ENCODE data around the gene SERINC3. TPM values are rescaled to one million over a fixed set of nuclear protein-coding genes. Genes with fewer than 3 reads are reported as not detected.

The SERINC3 gene
- total and polyA plus RNA-seq, 10 of the 15 experiments (the other 5 are each of a cell fraction or from before 2014, with no cell fraction given) = 24.5 to 96.8 (median 38.8) TPM

GRCh38 chr20:44552568-44552949, 30.7 kb upstream of the SERINC3 start:
- no peak for ATAC-seq
- Histone ChIP-seq H4K20me1 (ENCODE audit: control insufficient read depth, insufficient read depth) (no peaks in the 10 kb centered on the region), H2AFZ (ENCODE audit: control insufficient read depth, low read depth, low read length) (no peak overlapping the region; the same call in 1 of the 2 replicates), H3K4me1 (ENCODE audit: control insufficient read depth, insufficient read depth, low read length) (no peaks in the 10 kb centered on the region), H3K4me2 (ENCODE audit: control insufficient read depth, insufficient read depth) (no peak overlapping the region), H3K27me3 (replicated peaks in 1 of 2; ENCODE audit: control insufficient read depth in 2 of 2, insufficient read depth in 2 of 2, low read length in 1 of 2) (no peaks in the 10 kb centered on the region), H3K9ac (ENCODE audit: control insufficient read depth, insufficient read depth, low read length) (no peak overlapping the region), H3K9me3 (replicated peaks; ENCODE audit: control insufficient read depth, insufficient read depth, low read length) (no peaks in the 10 kb centered on the region), H3K4me3 (no peak overlapping the region), H3K36me3 (ENCODE audit: control insufficient read depth in 2 of 2, insufficient read depth in 2 of 2, low read length in 1 of 2) (no peaks in the 10 kb centered on the region), H3K79me2 (ENCODE audit: control insufficient read depth, insufficient read depth, low read length) (no peaks in the 10 kb centered on the region), H3K27ac (ENCODE audit: control insufficient read depth, insufficient read depth) (no peak overlapping the region)
- ChIA-PET RAD21 (ENCODE audit: unreplicated experiment) (no interaction called here), SMC1A (ENCODE audit: uncharacterized antibody, unreplicated experiment) (interaction anchor here (1.7 to 2.1 kb wide), 3 partner anchors 11 to 131 kb away, joined by 3 to 7 read pairs (median 5); no protein-coding TSS in a partner anchor), POLR2A (interaction anchor here (1.2 kb wide), 1 partner anchor 10 kb away, joined by 3 read pairs; no protein-coding TSS in a partner anchor), CTCF (interaction anchor here (1.3 kb wide), 1 partner anchor 58 kb away, joined by 3 read pairs; no protein-coding TSS in a partner anchor)
- DNase-seq (ENCODE audit: low read depth, low spot score) = no peak
- TF ChIP-seq ASH2L (IDR thresholded peaks at IDR 0.05; ENCODE audit: borderline replicate concordance, low read depth) (no peak), EZH2 (IDR thresholded peaks at IDR 0.05; ENCODE audit: borderline replicate concordance, control insufficient read depth, low read depth, low read length) (no peak), EED (IDR thresholded peaks at IDR 0.05; ENCODE audit: low read depth) (no peak), PAX8 (IDR thresholded peaks at IDR 0.05) (no peak), IKZF2 (IDR thresholded peaks at IDR 0.05) (no peak), CREB1 (IDR thresholded peaks at IDR 0.05; ENCODE audit: low read depth) (no peak), NR2F1 (conservative IDR thresholded peaks at IDR 0.05) (no peak), GATAD2B (conservative IDR thresholded peaks at IDR 0.05; ENCODE audit: low read depth) (no peak), ZNF622 (IDR thresholded peaks at IDR 0.05) (no peak), WRNIP1 (IDR thresholded peaks at IDR 0.05; ENCODE audit: borderline replicate concordance, low read depth, low read length) (no peak), NRF1 (conservative IDR thresholded peaks at IDR 0.05; ENCODE audit: low read depth, low read length) (no peak), CEBPB (IDR thresholded peaks at IDR 0.05; ENCODE audit: borderline replicate concordance in 1 of 2, low read depth in 2 of 2, low read length in 2 of 2) (no peak), KAT2A (conservative IDR thresholded peaks at IDR 0.05; ENCODE audit: control insufficient read depth, low read depth, low read length) (no peak), RFX5 (IDR thresholded peaks at IDR 0.05; ENCODE audit: low read depth, low read length) (no peak), TBL1XR1 (IDR thresholded peaks at IDR 0.05; ENCODE audit: low read depth, low read length) (no peak), HDAC6 (IDR thresholded peaks at IDR 0.05; ENCODE audit: unreplicated experiment) (no peak)
- TF ChIP-seq, protein P1, sequence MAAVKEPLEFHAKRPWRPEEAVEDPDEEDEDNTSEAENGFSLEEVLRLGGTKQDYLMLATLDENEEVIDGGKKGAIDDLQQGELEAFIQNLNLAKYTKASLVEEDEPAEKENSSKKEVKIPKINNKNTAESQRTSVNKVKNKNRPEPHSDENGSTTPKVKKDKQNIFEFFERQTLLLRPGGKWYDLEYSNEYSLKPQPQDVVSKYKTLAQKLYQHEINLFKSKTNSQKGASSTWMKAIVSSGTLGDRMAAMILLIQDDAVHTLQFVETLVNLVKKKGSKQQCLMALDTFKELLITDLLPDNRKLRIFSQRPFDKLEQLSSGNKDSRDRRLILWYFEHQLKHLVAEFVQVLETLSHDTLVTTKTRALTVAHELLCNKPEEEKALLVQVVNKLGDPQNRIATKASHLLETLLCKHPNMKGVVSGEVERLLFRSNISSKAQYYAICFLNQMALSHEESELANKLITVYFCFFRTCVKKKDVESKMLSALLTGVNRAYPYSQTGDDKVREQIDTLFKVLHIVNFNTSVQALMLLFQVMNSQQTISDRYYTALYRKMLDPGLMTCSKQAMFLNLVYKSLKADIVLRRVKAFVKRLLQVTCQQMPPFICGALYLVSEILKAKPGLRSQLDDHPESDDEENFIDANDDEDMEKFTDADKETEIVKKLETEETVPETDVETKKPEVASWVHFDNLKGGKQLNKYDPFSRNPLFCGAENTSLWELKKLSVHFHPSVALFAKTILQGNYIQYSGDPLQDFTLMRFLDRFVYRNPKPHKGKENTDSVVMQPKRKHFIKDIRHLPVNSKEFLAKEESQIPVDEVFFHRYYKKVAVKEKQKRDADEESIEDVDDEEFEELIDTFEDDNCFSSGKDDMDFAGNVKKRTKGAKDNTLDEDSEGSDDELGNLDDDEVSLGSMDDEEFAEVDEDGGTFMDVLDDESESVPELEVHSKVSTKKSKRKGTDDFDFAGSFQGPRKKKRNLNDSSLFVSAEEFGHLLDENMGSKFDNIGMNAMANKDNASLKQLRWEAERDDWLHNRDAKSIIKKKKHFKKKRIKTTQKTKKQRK (IDR thresholded peaks at IDR 0.05; ENCODE audit: low read depth, low read length) = no peak
- TF ChIP-seq, protein P2, sequence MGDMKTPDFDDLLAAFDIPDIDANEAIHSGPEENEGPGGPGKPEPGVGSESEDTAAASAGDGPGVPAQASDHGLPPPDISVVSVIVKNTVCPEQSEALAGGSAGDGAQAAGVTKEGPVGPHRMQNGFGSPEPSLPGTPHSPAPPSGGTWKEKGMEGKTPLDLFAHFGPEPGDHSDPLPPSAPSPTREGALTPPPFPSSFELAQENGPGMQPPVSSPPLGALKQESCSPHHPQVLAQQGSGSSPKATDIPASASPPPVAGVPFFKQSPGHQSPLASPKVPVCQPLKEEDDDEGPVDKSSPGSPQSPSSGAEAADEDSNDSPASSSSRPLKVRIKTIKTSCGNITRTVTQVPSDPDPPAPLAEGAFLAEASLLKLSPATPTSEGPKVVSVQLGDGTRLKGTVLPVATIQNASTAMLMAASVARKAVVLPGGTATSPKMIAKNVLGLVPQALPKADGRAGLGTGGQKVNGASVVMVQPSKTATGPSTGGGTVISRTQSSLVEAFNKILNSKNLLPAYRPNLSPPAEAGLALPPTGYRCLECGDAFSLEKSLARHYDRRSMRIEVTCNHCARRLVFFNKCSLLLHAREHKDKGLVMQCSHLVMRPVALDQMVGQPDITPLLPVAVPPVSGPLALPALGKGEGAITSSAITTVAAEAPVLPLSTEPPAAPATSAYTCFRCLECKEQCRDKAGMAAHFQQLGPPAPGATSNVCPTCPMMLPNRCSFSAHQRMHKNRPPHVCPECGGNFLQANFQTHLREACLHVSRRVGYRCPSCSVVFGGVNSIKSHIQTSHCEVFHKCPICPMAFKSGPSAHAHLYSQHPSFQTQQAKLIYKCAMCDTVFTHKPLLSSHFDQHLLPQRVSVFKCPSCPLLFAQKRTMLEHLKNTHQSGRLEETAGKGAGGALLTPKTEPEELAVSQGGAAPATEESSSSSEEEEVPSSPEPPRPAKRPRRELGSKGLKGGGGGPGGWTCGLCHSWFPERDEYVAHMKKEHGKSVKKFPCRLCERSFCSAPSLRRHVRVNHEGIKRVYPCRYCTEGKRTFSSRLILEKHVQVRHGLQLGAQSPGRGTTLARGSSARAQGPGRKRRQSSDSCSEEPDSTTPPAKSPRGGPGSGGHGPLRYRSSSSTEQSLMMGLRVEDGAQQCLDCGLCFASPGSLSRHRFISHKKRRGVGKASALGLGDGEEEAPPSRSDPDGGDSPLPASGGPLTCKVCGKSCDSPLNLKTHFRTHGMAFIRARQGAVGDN (IDR thresholded peaks at IDR 0.05) = no peak
- in situ Hi-C loops (cut with MboI) = no loop called here
- FAIRE-seq = no peak
- no TSS peak for BruUV-seq (replicated peaks)
- intact Hi-C loops (cut with micrococcal nuclease; ENCODE audit: unreplicated experiment) = no loop called here
- 26% methylated on average over 3 of the region's 3 CpGs for WGBS (ENCODE audit: insufficient coverage, insufficient replicate concordance, low lambda C conversion rate, missing lambda C conversion rate)
